SK-N-SH treated with all-trans-retinoic acid at 6 μM for 48 hours (cell line): Measurements from ENCODE around the gene PASD1.

Experiments
- ATAC-seq: fragments of 200-7000 bp; cut with Tn5 transposase; 3 replicates; pipeline ENCODE4 v1.9.1; 2020; ENCODE audit warnings: mild to moderate bottlenecking, moderate library complexity
- CREB5 ChIP-seq: fragments of 250-450 bp; sonication (Bioruptor Pico); IDR thresholded peaks from 2 replicates; pipeline ENCODE4 v1.5.1; 2020; ENCODE audit warnings: low read depth, mild to moderate bottlenecking, moderate library complexity
- CSDC2 ChIP-seq: fragments of 250-450 bp; sonication (Bioruptor Pico); IDR thresholded peaks from 2 replicates; pipeline ENCODE4 v1.5.0; 2020; ENCODE audit warnings: mild to moderate bottlenecking, moderate library complexity
- ESRRG ChIP-seq: fragments of 250-450 bp; sonication (Bioruptor Pico); IDR thresholded peaks from 2 replicates; pipeline ENCODE4 v1.6.1; 2021; ENCODE audit warnings: mild to moderate bottlenecking
- GLIS3 ChIP-seq: fragments of 250-450 bp; sonication (Bioruptor Pico); IDR thresholded peaks from 2 replicates; pipeline ENCODE4 v1.5.0; 2020; ENCODE audit warnings: mild to moderate bottlenecking, moderate library complexity
- ISL1 ChIP-seq: fragments of 250-450 bp; sonication (Bioruptor Pico); IDR thresholded peaks from 2 replicates; pipeline ENCODE4 v2.1.2; 2022; ENCODE audit warnings: mild to moderate bottlenecking, moderate library complexity
- OSR1 ChIP-seq: fragments of 250-450 bp; sonication (Bioruptor Pico); IDR thresholded peaks from 2 replicates; pipeline ENCODE4 v1.8.0; 2022; ENCODE audit warnings: moderate library complexity, mild to moderate bottlenecking, inconsistent platforms
- PATZ1 ChIP-seq: fragments of 250-450 bp; sonication (Bioruptor Pico); IDR thresholded peaks from 2 replicates; pipeline ENCODE4 v1.8.0; 2020; ENCODE audit warnings: mild to moderate bottlenecking, moderate library complexity, borderline replicate concordance
- POU6F1 ChIP-seq: fragments of 250-450 bp; sonication (Bioruptor Pico); IDR thresholded peaks from 2 replicates; pipeline ENCODE4 v1.8.0; 2021; ENCODE audit warnings: low read depth, mild to moderate bottlenecking, moderate library complexity, borderline replicate concordance
- SNAI2 ChIP-seq: fragments of 250-450 bp; sonication (Bioruptor Pico); IDR thresholded peaks from 2 replicates; pipeline ENCODE4 v1.5.0; 2020; ENCODE audit warnings: mild to moderate bottlenecking, moderate library complexity
- TCF4 ChIP-seq: fragments of 250-450 bp; sonication (Bioruptor Pico); IDR thresholded peaks from 2 replicates; pipeline ENCODE4 v1.8.0; 2021; ENCODE audit warnings: mild to moderate bottlenecking, moderate library complexity, borderline replicate concordance
- TOX ChIP-seq: fragments of 250-450 bp; sonication (Bioruptor Pico); IDR thresholded peaks from 2 replicates; pipeline ENCODE4 v1.8.0; 2021; ENCODE audit warnings: mild to moderate bottlenecking, moderate library complexity, borderline replicate concordance
- TSHZ2 ChIP-seq: fragments of 250-450 bp; sonication (Bioruptor Pico); IDR thresholded peaks from 2 replicates; pipeline ENCODE4 v1.5.0; 2020; ENCODE audit warnings: mild to moderate bottlenecking, moderate library complexity
- ZC3H10 ChIP-seq: fragments of 250-450 bp; sonication (Bioruptor Pico); IDR thresholded peaks from 2 replicates; pipeline ENCODE4 v1.5.1; 2021; ENCODE audit warnings: mild to moderate bottlenecking, moderate library complexity
- ZFP3 ChIP-seq: fragments of 250-450 bp; sonication (Bioruptor Pico); IDR thresholded peaks from 2 replicates; pipeline ENCODE4 v1.5.0; 2020; ENCODE audit warnings: mild to moderate bottlenecking, moderate library complexity
- ZFP30 ChIP-seq: fragments of 450-650 bp; formaldehyde crosslinking; IDR thresholded peaks from 2 replicates; pipeline ENCODE4 v1.5.0; 2022; ENCODE audit warnings: mild to moderate bottlenecking, moderate library complexity
- ZNF565 ChIP-seq: fragments of 450-650 bp; formaldehyde crosslinking; conservative IDR thresholded peaks from 2 replicates; pipeline ENCODE4 v1.5.0; 2020; ENCODE audit warnings: low read depth, mild to moderate bottlenecking, moderate library complexity
- ZNF70 ChIP-seq: fragments of 450-650 bp; formaldehyde crosslinking; IDR thresholded peaks from 2 replicates; pipeline ENCODE4 v1.5.0; 2020; ENCODE audit warnings: mild to moderate bottlenecking, moderate library complexity
- ZNF8 ChIP-seq: fragments of 450-650 bp; formaldehyde crosslinking; IDR thresholded peaks from 2 replicates; pipeline ENCODE4 v1.5.0; 2020; ENCODE audit warnings: mild to moderate bottlenecking, moderate library complexity

Gene PASD1

GRCh38 chrX:151621422-151621821 is 57.9 kb downstream of the PASD1 start:
- TF ChIP-seq POU6F1 (CRISPR knock-in tag) (no peak), OSR1 (CRISPR knock-in tag) (no peak), ZNF8 (CRISPR knock-in tag) (no peak), ESRRG (CRISPR knock-in tag) (no peak), GLIS3 (no peak), SNAI2 (CRISPR knock-in tag) (no peak), ZFP30 (CRISPR knock-in tag) (no peak), ZNF70 (CRISPR knock-in tag) (no peak), TOX (CRISPR knock-in tag) (no peak)
- TF ChIP-seq, all 23 proteins: peak for 0
- no peak for ATAC-seq

- TF ChIP-seq ZNF70 (CRISPR knock-in tag) (no peak), ZNF565 (CRISPR knock-in tag) (no peak), GLIS3 (no peak)
- ATAC-seq = no peak
These were observed 61.2 kb downstream of the PASD1 start for GRCh38 chrX:151624677-151625076.

- TF ChIP-seq ISL1 = no peak
- TF ChIP-seq CREB5 (CRISPR knock-in tag) = no peak
- TF ChIP-seq ZC3H10 = no peak
- no peak for TF ChIP-seq TOX (CRISPR knock-in tag)
- TF ChIP-seq ESRRG (CRISPR knock-in tag) = no peak
- TF ChIP-seq ZNF565 (CRISPR knock-in tag) = no peak
- no peak for TF ChIP-seq TSHZ2 (CRISPR knock-in tag)
- no peak for TF ChIP-seq ZNF8 (CRISPR knock-in tag)
- ATAC-seq = no peak
These were observed 68.3 kb downstream of the PASD1 start for GRCh38 chrX:151631822-151632221.

GRCh38 chrX:151633157-151633556 is 69.7 kb downstream of the PASD1 start:
- ATAC-seq = no peak
- TF ChIP-seq CREB5 (CRISPR knock-in tag) (no peak), TCF4 (no peak), CSDC2 (CRISPR knock-in tag) (no peak)
- TF ChIP-seq, all 23 proteins: peak for 0

GRCh38 chrX:151634937-151635336 is 71.5 kb downstream of the PASD1 start:
- no peak for ATAC-seq
- TF ChIP-seq ZNF70 (CRISPR knock-in tag) (no peak), POU6F1 (CRISPR knock-in tag) (no peak), PATZ1 (no peak), TOX (CRISPR knock-in tag) (no peak), SNAI2 (CRISPR knock-in tag) (no peak), ZFP3 (CRISPR knock-in tag) (no peak), TCF4 (no peak)
